ENCODE data around the gene SLC13A2. TPM values are rescaled to one million over a fixed set of nuclear protein-coding genes. Genes with fewer than 3 reads are reported as not detected.

Gene SLC13A2
- total RNA-seq, 4 donors from 2014 or later: 0.37 TPM; not detected in 3

- no peak overlapping the region for H3K27ac ChIP-seq
- WGBS, 2 donors (ENCODE audit: low coverage in 1 of 2): no CpG with 5 or more reads among the region's 25 CpGs
- H3K9me3 ChIP-seq: no peaks in the 10 kb centered on the region
- H3K36me3 ChIP-seq: no peaks in the 10 kb centered on the region
- no peak overlapping the region for H3K4me3 ChIP-seq
- peaks cover 7% of the 10 kb centered on the region for H3K27me3 ChIP-seq
- no peak for ATAC-seq
- no peak for TF ChIP-seq POLR2A (IDR thresholded peaks at IDR 0.05)
- TF ChIP-seq CTCF (IDR thresholded peaks at IDR 0.05): no peak
- TF ChIP-seq EP300 (IDR thresholded peaks at IDR 0.05): no peak
- H3K4me1 ChIP-seq: peaks cover 0 to 9% (median 0%) of the 10 kb centered on the region in 3 donors
Observed at GRCh38 chr17:28524476-28525424, 51.3 kb downstream of the SLC13A2 start.

GRCh38 chr17:28526381-28526780 is 52.9 kb downstream of the SLC13A2 start:
- TF ChIP-seq POLR2AphosphoS5 (IDR thresholded peaks at IDR 0.05): no peak
- Histone ChIP-seq H3K4me3 (no peak overlapping the region), H3K36me3 (no peaks in the 10 kb centered on the region), H3K4me1 (peaks cover 0 to 9% (median 0%) of the 10 kb centered on the region in 3 donors), H3K27me3 (peaks cover 8% of the 10 kb centered on the region), H3K27ac (no peak overlapping the region), H3K9me3 (no peaks in the 10 kb centered on the region)
- WGBS, 2 donors (ENCODE audit: low coverage in 1 of 2): 100% methylated on average over 2 of the region's 8 CpGs; no CpG with 5 or more reads in 1 of the 2 donors
- ATAC-seq: no peak

- TF ChIP-seq POLR2A (IDR thresholded peaks at IDR 0.05) (no peak), CTCF (IDR thresholded peaks at IDR 0.05) (no peak), POLR2AphosphoS5 (IDR thresholded peaks at IDR 0.05) (no peak), EP300 (IDR thresholded peaks at IDR 0.05) (no peak)
- no peaks in the 10 kb centered on the region for H3K36me3 ChIP-seq
- no peak overlapping the region for H3K4me3 ChIP-seq
- peaks cover 15% of the 10 kb centered on the region for H3K27me3 ChIP-seq
- no peak for ATAC-seq
- no peaks in the 10 kb centered on the region for H3K9me3 ChIP-seq
- peaks cover 0 to 9% (median 0%) of the 10 kb centered on the region in 3 donors for H3K4me1 ChIP-seq
- 100% methylated on average over 1 of the region's 2 CpGs; no CpG with 5 or more reads in 1 of the 2 donors for WGBS, 2 donors (ENCODE audit: low coverage in 1 of 2)
- H3K27ac ChIP-seq: no peak overlapping the region
Observed at GRCh38 chr17:28527181-28527681, 53.8 kb downstream of the SLC13A2 start.

- WGBS, 2 donors (ENCODE audit: low coverage in 1 of 2): no CpG with 5 or more reads among the region's 2 CpGs
- Histone ChIP-seq H3K27ac (no peak overlapping the region), H3K36me3 (no peaks in the 10 kb centered on the region), H3K9me3 (no peaks in the 10 kb centered on the region), H3K4me1 (peaks cover 0 to 9% (median 0%) of the 10 kb centered on the region in 3 donors), H3K4me3 (no peak overlapping the region), H3K27me3 (peaks cover 22% of the 10 kb centered on the region)
- TF ChIP-seq EP300 (IDR thresholded peaks at IDR 0.05) (no peak), POLR2AphosphoS5 (IDR thresholded peaks at IDR 0.05) (no peak), POLR2A (IDR thresholded peaks at IDR 0.05) (no peak), CTCF (IDR thresholded peaks at IDR 0.05) (no peak)
- no peak for ATAC-seq
Observed at GRCh38 chr17:28527859-28528258, 54.4 kb downstream of the SLC13A2 start.

- no peak overlapping the region for H3K27ac ChIP-seq
- peaks cover 0 to 9% (median 0%) of the 10 kb centered on the region in 3 donors for H3K4me1 ChIP-seq
- no peak for ATAC-seq
- no peaks in the 10 kb centered on the region for H3K36me3 ChIP-seq
- peaks cover 27% of the 10 kb centered on the region for H3K27me3 ChIP-seq
- no peak for TF ChIP-seq CTCF (IDR thresholded peaks at IDR 0.05)
- no peak for TF ChIP-seq EP300 (IDR thresholded peaks at IDR 0.05)
- TF ChIP-seq POLR2AphosphoS5 (IDR thresholded peaks at IDR 0.05): no peak
- no peak for TF ChIP-seq POLR2A (IDR thresholded peaks at IDR 0.05)
- 68 to 100% methylated on average over 4 of the region's 9 CpGs for WGBS, 2 donors (ENCODE audit: low coverage in 1 of 2)
- H3K4me3 ChIP-seq: no peak overlapping the region
- no peaks in the 10 kb centered on the region for H3K9me3 ChIP-seq
Observed at GRCh38 chr17:28528327-28529012, 55.0 kb downstream of the SLC13A2 start.

Data from gastroesophageal sphincter (tissue), 4 donors.